RWPE2 (cell line): ENCODE results near the gene PPARA.

ENCODE experiments used
- ATAC-seq: fragments of 200-7000 bp; cut with Tn5 transposase; 3 replicates; pipeline ENCODE4 v1.9.1; 2021; ENCODE audit warnings: low read depth
- DNase-seq: peaks from one replicate; pipeline ENCODE4 v3.0.0-alpha.2; 2020; ENCODE audit warnings: low spot score
- H3K27ac ChIP-seq: fragments of 450-650 bp; 2 replicates; pipeline ENCODE4 v1.5.1; 2017; ENCODE audit warnings: mild to moderate bottlenecking; ENCODE audit not compliant: poor library complexity, severe bottlenecking
- H3K27me3 ChIP-seq: fragments of 250-450 bp; sonication (Bioruptor Pico); 2 replicates; pipeline ENCODE4 v1.5.1; 2021; ENCODE audit warnings: mild to moderate bottlenecking, moderate library complexity; ENCODE audit not compliant: insufficient read depth, poor library complexity, severe bottlenecking
- H3K36me3 ChIP-seq: fragments of 250-450 bp; sonication (Bioruptor Pico); 2 replicates; pipeline ENCODE4 v1.5.1; 2020; ENCODE audit warnings: low read depth, mild to moderate bottlenecking, moderate library complexity
- H3K4me1 ChIP-seq: fragments of 250-450 bp; sonication (Bioruptor Pico); 2 replicates; pipeline ENCODE4 v1.5.1; 2021; ENCODE audit warnings: mild to moderate bottlenecking, moderate library complexity; ENCODE audit not compliant: insufficient read depth, poor library complexity, severe bottlenecking
- H3K4me3 ChIP-seq: fragments of 250-450 bp; sonication (Bioruptor Pico); 2 replicates; pipeline ENCODE4 v1.5.1; 2021; ENCODE audit warnings: mild to moderate bottlenecking, moderate library complexity; ENCODE audit not compliant: severe bottlenecking
- H3K9me3 ChIP-seq: fragments of 250-450 bp; sonication (Bioruptor Pico); 2 replicates; pipeline ENCODE4 v1.5.1; 2021; ENCODE audit warnings: mild to moderate bottlenecking, moderate library complexity; ENCODE audit not compliant: severe bottlenecking
- CTCF ChIP-seq: fragments of 450-650 bp; IDR thresholded peaks from one replicate; pipeline ENCODE4 v1.5.1; 2017; ENCODE audit warnings: mild to moderate bottlenecking, moderate library complexity; ENCODE audit not compliant: poor library complexity, severe bottlenecking

PPARA gene

GRCh38 chr22:46120420-46120737 lies 29.9 kb upstream of the PPARA start:
- no peak overlapping the region for H3K4me3 ChIP-seq
- no peaks in the 10 kb centered on the region for H3K9me3 ChIP-seq
- ATAC-seq = no peak
- no peak overlapping the region for H3K27ac ChIP-seq
- H3K4me1 ChIP-seq = no peaks in the 10 kb centered on the region
- H3K36me3 ChIP-seq = no peaks in the 10 kb centered on the region
- no peak for TF ChIP-seq CTCF
- no peak for DNase-seq
- no peaks in the 10 kb centered on the region for H3K27me3 ChIP-seq

DNA sequence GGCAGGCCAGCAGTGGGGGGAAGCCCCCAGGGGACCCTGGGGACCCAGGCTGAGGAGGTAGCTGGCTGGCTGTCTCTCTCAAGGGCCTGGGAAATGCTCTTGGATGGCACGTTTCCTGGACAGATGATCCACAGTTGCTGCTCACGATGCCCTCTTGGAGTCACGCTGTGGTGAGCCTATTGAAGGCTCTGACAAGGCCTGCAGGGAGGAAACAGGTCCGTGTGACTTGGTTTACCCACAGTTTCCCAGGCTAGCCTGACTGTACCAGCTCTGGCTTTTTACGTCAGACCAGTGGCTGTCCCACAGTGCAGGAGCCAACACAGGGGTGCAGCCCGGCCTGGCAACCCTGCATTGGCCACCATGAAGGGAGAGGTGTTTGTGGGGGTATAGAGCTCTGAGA lies 29.2 kb upstream of the PPARA start:
- no peak for ATAC-seq
- no peak overlapping the region for H3K4me3 ChIP-seq
- no peak for TF ChIP-seq CTCF
- no peak overlapping the region for H3K27ac ChIP-seq
- H3K4me1 ChIP-seq = no peaks in the 10 kb centered on the region
- DNase-seq = no peak
- H3K27me3 ChIP-seq = no peaks in the 10 kb centered on the region
- no peaks in the 10 kb centered on the region for H3K36me3 ChIP-seq
- no peaks in the 10 kb centered on the region for H3K9me3 ChIP-seq

DNA sequence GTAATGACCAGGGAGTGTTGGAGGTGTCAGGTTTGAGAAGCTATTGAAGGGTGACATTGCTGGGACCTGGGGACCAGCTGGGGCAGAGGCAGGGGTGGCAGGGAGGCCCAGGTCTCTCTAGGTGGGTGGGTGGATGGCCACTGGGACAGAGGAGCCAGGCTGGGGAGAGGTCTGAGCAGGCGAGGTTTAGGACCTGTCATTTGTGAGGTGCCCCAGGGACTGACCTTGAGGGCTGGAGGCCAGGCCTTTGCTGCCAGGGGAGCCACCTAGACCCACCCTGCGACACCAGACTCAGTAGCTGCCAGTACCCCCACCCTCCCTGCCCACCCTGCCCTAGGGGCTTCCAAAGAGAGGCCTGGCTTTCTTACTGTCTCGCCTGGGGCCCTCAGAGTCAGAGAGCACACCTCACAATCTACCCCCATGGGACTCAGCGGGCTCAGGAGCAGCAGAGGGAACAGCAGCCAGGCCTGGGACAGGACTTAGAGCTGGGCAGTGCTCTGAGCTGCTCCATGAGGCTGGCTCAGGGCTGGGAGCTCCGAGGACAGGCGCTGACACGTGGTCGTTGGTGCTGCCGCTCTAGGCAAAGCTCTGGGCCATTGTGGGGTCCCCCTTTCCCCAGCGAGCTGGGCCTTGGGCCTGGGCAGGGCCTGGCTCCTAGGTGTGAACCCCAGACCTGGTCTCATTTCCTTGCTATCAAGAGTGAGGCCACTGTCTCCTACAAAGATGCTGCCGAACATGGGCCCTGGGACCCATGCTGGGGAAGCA lies 28.6 kb upstream of the PPARA start:
- H3K27me3 ChIP-seq = no peaks in the 10 kb centered on the region
- no peak overlapping the region for H3K27ac ChIP-seq
- H3K4me1 ChIP-seq = no peaks in the 10 kb centered on the region
- no peak for ATAC-seq
- H3K4me3 ChIP-seq = no peak overlapping the region
- no peaks in the 10 kb centered on the region for H3K9me3 ChIP-seq
- no peak for DNase-seq
- H3K36me3 ChIP-seq = no peaks in the 10 kb centered on the region
- TF ChIP-seq CTCF = no peak

DNA sequence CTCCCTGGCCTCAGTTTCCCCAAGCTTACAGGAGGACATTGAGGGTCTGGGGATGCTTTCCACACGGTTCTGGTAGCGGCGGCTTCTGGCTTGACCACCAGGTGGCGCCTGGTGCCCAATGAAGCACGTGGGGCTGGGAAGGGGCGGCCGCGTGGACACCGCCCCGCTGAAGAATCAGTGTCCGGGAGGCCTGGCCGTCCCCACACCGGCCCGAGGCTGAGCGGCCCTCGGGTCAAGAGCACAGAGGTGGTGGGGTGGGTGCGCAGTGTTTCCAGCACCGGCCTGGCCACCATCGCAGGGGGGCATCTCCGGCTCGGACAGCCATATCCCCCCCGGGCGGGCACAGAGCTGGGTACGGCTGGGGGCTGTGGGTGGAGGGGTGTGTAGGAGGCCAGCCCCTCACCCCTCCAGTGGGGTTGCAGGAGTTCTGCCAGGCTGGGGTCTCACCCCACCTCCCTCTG lies 27.8 kb upstream of the PPARA start:
- no peaks in the 10 kb centered on the region for H3K9me3 ChIP-seq
- H3K27ac ChIP-seq = no peak overlapping the region
- peak; percentile 94 for TF ChIP-seq CTCF
- H3K36me3 ChIP-seq = no peaks in the 10 kb centered on the region
- DNase-seq (no peak), ATAC-seq (peak; percentile 40)
- no peak overlapping the region for H3K4me3 ChIP-seq
- H3K27me3 ChIP-seq = no peaks in the 10 kb centered on the region
- H3K4me1 ChIP-seq = no peaks in the 10 kb centered on the region

DNA sequence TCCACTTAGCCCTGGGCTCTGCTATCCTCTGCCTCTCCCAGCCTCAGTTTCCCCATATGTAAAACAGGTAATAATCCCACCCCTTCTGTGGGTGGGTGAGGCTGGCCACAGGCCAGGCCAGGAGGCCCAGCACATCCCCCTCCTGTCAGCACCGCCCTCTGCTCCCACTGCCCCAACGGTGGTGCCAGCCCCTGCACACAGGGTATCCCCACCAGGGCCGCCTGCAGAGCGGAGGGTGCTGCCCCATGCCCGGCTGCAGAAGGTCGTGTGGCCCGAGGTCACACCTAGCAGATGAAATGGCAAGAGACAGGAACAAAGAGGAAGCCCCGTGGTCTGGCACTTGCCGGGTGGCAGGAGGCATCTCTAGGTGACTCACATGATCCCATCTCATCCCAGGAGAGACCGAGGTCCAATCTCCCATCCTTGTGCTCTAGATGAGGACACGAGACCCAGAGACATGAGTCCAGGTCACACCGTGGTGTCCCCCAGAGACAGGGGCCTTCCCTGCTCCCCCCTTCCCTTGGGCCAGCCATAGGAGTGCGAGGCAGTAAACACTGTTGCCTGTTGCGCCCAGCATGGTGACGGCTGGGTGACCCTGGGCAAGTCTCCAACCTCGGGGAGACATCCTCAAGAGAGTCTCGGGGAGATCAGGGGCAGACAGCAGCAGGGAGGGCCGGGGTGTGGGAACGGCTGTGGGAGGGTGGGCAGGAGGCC lies 27.2 kb upstream of the PPARA start:
- DNase-seq = no peak
- H3K4me1 ChIP-seq = no peaks in the 10 kb centered on the region
- no peak for ATAC-seq

More for the DNA sequence above, 27.2 kb upstream of the PPARA start:
- Histone ChIP-seq H3K9me3 (no peaks in the 10 kb centered on the region), H3K4me3 (no peak overlapping the region), H3K27ac (no peak overlapping the region), H3K36me3 (no peaks in the 10 kb centered on the region), H3K27me3 (no peaks in the 10 kb centered on the region)
- peak; percentile 4 for TF ChIP-seq CTCF
